NCI-H524 treated with DMSO at 0.1 percent for 48 hours (cell line): ENCODE data around the gene SASH3.
"Not testable (repeated sequence)": the region's sequence is repeated elsewhere in the genome, so short reads cannot be mapped to it uniquely, and the experiment has no call there.

Experiments used
- DNase-seq: peaks from one replicate; lab custom pipeline; 2025; lab: John Stamatoyannopoulos, UW

SASH3 gene

GRCh38 chrX:129779747-129780146 lies at the start of gene SASH3:
SASH3 (plus strand) TSS chrX:129779949; CDS start chrX:129780098, 149 bp downstream.
- no peak for DNase-seq

DNA sequence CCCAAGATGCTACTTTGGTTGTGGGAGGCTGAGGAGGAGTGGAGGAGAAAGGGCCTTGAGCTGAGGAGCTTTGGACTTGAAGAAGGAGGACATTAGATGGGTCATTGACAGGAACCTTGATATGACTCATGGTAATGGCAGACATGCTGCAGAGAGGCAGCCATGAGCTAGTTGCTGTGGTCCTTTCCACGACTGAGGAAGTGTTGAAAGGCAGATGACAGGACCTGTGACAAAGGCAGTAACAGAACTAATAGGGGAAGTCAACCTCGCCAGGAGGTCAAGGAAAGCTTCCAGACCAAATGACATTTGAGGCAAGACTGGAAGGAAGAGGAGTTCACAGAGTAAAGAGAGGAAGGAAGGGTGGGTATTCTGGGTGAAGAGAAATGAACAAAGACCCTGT lies 48.5 kb upstream of the SASH3 start:
- DNase-seq: no peak

- no peak for DNase-seq
Observed at GRCh38 chrX:129732857-129733256, 46.9 kb upstream of the SASH3 start.

GRCh38 chrX:129733335-129733734 lies 46.4 kb upstream of the SASH3 start:
- no peak for DNase-seq

DNA sequence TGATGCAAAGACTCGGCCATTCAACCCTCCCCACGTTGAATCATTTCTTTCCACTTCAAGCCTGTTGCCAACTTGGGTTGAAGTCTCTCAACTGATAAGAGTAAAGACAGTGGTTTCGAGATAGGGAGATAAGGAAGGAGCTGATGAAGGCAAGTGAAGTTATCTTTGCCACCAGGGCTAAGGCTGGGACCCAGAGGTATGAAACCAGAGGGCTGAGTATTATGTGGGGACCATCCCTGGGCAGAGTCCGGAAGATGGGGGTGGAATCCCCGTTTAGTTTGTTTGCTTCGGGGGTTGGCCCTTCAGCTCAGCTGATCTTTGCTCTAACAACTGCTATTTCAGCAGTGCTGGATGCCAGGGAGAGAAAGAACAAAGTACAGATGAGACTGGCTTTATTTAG lies 43.3 kb upstream of the SASH3 start:
- DNase-seq: no peak

- DNase-seq: no peak
Observed at GRCh38 chrX:129737916-129738315, 41.8 kb upstream of the SASH3 start.

DNA sequence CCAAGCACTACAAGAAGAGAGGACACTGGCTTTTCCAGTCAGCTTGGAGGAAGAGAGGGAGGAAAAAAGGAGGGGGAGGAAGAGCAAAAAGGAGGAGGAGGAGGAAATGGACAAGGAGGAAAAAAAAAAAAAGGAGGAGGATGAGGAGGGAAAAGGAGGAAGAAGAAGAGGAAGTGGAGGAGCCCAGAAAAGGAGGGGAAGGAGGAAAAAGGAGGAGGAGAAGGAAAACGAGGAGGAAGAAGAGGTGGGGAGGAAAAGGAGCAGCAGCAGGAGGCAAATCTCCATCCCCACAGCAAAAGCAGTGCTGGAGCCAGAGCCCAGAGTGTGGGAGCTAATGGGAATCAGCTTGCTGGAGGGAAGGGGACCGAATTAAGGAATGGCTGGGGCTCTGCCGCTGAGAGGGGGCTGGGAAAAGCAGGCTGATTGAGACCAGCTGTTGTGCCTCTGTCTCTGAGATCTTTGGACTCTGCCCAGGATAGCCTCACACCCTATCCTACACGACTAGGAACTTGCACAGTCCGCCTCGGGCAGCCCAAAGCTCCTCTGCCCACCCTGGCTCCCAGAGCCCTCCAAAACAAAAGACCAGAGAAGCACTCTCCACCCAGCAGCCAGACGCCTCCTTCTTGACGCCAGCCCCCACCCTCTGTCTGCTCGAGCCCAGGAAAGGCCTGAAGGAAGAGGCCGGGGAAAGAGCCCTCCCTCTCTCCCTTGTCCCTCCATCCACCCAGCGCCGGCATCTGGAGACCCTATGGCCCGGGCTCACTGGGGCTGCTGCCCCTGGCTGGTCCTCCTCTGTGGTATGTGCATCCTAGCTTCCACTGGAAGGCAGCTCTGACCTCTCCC lies 41.1 kb upstream of the SASH3 start, which contains the start of gene XPNPEP2:
XPNPEP2 (plus strand) TSS at position 514 of the 843 bp plus-strand sequence; CDS start at position 749, 235 bp downstream.
- no peak for DNase-seq

GRCh38 chrX:129739578-129739977 lies 40.2 kb upstream of the SASH3 start:
- DNase-seq: no peak

- DNase-seq: no peak
Observed at GRCh38 chrX:129741880-129742758, 37.6 kb upstream of the SASH3 start.

- not testable (repeated sequence) for DNase-seq
Observed at GRCh38 chrX:129742759-129743152, 37.0 kb upstream of the SASH3 start.

DNA sequence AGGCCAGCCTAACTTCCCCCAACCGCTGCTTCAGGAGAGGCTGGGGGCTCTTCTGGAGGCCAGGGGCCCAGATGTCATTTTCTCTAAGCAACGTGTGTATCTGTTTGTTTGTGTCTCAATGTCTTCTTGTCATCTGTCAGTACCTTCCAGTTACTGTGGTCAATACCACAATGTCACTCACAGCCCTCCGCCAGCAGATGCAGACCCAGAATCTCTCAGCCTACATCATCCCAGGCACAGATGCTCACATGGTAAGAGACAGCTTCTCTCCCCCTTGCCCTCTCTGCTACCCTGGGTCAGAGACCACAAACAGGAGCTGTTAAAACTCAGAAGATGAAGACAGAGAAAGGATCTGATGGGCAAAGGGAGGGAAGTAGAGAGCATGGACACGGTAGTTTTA lies 35.9 kb upstream of the SASH3 start:
- no peak for DNase-seq

- DNase-seq: no peak
Observed at GRCh38 chrX:129744861-129745321, 34.9 kb upstream of the SASH3 start.

DNA sequence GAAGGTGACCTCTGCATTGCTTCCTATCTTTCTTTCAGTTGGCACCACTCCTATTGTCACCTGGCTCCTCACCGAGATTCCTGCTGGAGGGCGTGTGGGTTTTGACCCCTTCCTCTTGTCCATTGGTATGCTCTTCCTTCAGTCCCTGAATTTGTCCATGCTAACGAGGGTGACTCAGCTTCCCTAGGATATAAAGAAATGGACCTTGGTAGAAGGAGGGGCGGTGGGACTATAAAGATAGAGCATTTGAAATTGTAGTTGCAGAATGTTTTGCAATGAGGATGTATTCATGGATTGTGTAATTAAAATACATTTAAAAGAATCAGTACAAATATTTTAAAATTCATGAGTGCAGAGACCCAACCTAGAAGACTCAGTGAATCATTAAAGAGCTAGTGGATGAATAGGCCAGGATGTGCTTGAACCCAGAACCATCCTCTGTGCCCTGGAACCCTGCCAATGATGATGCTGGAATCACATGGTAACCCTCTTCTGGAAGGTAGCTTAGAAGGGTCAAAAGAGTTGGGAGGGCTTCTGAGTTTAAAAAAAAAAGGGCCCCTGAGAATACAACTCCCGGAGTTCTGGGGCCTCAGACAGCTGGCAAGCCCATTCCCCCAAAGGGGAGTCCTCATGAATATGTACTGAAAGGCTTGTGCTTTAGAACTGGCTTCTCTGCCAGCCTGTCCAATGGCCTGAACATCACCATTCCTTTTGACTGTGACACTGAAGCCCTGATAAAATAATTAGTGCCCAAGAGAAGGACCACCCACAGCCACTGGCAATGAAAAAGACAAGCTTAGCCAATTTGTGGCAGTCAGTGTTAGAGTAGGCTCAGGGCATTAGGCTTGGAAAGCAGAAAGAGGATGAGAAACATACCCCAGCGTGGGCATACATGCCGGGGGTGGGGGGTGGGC lies 32.9 kb upstream of the SASH3 start:
- DNase-seq: no peak

GRCh38 chrX:129747533-129747932 lies 32.2 kb upstream of the SASH3 start:
- DNase-seq: no peak

DNA sequence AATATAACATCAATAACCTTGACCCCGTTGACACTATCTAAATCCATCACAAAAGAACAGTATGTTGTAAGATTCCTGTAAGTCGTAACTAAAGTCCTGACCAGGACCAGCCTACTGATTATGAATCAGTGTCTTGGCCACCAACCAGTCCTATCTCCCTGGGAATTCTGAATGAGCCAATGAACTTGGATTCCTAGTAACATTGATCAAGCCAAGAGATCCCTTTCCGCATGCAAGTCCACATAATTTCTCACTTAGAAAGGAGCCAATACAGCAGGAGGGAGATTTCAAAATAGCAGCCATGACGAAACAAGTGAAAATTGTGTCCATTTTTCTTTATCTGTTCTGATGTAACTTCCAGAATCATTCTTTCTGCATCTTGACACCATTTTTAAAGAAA lies 31.4 kb upstream of the SASH3 start:
- DNase-seq: no peak

DNA sequence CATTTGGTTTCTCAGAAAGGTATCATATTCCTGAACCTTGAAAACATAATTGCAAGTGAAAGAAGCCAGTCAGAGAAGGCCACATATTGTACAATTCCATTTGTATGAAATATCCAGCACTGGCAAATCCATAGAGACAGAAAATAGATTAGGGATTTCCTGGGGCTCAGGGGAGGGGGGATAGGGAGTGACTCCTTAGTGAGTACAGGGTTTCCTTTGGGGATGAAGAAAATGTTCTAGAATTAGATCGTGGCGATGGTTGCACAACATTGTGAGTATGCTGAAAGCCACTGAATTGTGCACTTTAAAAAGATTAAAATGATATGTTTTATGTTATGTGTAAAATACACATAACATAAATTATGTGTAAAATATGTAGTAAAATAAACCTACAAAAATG lies 30.7 kb upstream of the SASH3 start:
- DNase-seq: no peak

GRCh38 chrX:129750971-129751370 lies 28.8 kb upstream of the SASH3 start:
- DNase-seq: no peak

DNA sequence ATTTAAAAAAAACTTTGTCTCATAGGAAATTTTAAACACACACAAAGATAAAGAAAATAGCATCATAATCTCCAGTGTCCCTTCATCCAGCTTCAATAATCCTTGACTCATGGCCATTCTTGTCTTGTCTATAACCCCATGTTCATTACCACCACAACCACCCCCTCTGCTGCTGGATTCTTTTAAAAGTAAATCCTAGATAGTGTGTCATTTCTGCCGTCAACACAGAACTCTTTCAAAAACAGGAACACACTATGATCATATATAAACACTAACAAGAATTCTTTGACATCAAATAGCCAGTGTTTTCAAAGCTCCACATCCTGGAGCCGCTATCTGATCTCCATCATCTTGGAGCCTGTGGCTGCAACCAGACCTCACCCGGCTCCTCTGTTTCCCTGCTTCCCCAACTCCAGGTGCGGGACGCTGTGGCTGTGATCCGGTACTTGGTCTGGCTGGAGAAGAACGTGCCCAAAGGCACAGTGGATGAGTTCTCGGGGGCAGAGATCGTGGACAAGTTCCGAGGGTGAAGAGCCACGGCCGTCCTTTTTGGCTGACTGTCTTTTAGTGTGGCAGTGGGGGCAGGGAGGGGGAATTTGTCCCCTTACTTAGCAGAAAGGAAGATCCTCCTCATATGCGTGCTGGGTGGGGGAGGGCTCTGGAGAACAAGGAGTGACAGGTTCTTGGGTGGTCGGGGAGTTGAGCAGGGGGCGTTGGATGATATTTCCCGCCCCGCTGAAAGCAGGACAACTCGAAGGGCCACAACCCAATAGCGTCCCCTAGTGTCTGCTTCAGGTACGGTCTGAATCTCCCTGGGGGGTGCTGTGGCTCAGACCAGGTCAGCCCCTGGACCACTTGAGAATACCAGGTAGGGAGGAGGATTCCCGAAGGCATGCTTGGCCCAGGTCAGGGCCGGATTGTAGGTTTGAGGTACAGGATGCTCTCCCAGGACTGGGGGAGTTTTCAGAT lies 25.4 kb upstream of the SASH3 start:
- no peak for DNase-seq

DNA sequence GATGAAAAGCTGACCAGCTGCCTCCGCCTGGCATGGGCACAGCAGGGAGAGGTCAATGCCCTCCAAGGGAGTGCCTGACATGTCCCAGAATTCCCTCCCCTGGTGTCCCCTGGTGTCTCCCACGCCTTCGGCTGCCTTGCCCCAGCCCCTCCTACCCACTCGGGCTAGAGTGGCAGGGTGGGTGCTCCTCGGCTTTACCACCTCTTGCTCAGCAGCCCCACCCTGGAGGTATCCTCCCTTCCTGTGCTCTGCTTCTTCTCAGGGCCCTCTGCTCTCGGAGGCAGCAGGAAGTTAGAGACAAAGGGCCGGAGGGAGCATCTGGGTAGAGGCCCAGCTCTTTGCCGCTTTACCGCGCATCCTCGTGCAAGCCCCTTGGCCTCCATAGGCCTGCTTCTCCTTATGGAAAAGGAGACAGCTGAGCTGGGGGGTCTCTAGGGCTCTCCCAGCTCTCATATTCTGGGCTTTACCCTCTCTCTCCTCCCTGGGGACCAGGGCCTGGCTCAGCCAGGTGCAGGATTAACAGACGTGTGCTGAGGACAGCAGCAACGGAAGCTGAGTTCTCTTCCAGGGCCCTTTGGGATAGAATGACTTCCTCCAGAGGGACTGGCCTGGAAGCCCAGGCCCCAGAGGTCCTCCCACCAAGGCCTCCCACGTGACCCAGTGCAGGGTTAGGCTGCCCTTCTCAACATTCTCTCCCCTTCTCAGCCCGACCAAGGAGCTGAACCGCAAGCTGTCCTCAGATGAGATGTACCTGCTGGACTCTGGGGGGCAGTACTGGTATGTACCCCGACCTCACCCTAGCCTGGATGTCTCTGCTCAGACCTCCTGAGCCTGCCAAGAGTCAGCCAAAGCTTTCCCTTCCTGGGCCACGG lies 23.7 kb upstream of the SASH3 start:
- DNase-seq: no peak
